HK-2 (cell line): Measurements from ENCODE around the gene CXCL12.
A peak's percentile ranks its signal among the peaks of the same experiment; 100 is the strongest.

Experiments used
- DNase-seq: peaks from one replicate; pipeline ENCODE4 v3.0.0-alpha.2; 2018; ENCODE audit not compliant: unreplicated experiment

Gene CXCL12

DNA sequence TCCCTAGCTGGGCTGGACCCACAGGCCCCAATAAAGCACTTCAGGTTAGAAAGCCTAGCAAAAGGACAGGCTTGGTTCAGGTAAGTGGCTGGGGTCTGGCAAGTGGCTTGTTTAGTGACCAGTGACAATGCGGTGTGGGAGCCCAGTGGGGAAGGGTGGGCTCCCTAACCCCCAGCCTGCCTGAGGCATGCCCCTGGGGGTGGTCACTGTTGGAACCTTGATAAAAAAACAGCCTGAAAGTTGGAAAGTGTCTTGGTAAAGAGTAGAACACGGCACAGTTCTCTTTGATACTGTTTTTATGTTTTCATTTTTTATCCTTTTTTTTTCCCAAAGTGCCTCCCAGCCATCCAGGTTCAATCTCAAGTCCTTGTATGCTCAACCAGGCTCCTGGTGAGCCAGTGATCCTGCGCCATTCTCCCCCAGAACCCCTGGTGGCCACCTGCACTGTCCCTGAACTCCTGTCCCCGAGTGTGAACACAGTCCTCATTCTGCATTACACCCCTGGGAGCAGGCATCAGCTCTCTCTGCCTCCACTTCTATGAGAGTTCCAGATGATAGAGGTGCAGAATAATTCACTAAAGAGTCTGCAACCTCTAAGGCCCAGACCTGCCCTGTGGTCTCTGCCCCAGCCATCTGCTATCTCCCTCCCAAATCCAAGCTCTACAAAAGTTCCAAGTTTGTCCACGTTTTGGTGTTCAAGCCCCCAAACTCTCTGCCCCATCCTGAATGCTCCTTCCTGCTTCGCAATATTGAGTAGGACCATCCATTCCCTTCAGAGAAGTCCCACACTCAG is 15.0 kb upstream of the CXCL12 start:
- DNase-seq = no peak

DNA sequence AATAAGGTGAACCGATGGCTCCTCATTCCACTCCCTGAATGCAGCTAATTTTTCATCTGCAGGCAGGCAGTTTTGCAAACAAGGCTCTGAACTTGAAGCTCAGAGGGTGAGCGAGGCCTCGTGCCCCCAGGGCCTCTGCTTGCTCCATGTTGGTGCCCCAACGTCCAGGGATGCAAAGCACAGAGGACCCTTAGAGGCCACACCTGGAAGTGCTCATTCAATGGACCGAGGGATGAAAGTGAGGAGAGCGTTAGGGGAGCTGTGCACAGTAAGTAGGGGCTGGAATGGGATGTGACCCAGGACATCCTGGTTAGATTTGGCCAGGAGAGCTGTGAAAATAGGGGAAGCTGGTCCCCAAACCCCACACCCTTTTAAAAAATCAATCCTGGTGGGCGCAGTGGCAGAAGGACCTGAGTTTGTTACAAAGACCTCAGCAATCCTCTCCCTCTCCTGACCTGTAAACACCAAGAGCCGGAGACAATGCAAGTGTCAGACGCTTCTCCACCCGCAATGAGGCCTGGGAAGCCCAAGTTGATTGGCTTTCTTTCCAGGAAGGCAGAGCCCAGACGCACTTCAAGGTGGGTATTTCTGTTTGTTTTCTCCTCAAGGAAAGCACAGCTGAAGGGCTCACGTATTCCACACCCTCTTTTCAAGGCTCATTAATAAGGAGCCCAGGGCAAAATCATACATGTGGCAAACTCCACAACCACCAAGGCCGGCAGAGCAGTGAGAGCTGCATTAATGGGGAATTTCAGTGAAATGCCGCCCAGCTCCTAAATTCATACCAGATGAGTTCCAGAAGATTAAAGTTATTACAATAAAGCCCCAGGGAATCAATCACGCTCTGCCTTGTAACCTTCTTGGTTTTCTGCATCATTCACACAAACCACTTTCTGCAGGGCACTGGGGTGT is 14.1 kb upstream of the CXCL12 start:
- no peak for DNase-seq

- DNase-seq = no peak
These were observed 13.4 kb upstream of the CXCL12 start for GRCh38 chr10:44398271-44398670.

GRCh38 chr10:44397476-44398225 is 12.8 kb upstream of the CXCL12 start:
- no peak for DNase-seq

- no peak for DNase-seq
These were observed 11.8 kb upstream of the CXCL12 start for GRCh38 chr10:44396671-44397191.

- no peak for DNase-seq
These were observed 11.2 kb upstream of the CXCL12 start for GRCh38 chr10:44395902-44396670.

GRCh38 chr10:44395396-44395795 is 10.5 kb upstream of the CXCL12 start:
- no peak for DNase-seq

DNA sequence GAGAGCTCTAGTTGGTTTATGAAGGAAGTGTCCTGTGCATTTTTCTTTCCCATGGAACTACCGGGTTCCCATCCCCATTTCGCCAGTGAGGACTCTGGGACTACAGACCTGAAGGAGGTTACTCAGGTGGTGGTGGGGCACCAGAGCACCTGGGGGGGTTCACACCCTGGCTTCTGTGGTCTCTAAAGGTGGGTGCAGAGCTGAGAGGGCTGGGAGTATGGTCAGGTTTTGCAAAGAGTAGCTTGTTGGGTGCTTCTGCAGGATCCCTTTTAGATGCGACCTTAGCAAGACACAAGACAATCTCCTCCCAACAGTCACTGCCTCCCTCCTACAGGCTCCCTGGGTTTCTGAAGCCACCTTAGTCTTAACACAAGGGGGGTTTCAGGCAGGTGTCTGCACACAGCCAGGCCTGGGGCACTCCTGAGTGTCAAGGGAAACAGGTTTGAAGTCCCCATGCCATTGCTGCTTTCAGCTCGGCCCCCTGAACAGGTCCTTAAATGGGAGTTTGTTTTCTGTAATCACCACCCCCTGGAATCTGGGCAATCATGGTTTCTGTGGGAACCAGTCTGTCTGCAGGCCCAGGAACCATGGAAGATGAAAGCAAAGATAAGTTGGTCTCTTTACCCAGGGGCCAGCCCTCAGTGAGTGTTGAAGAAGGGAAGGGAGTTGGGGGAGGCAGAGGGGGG is 9.9 kb upstream of the CXCL12 start:
- no peak for DNase-seq

DNA sequence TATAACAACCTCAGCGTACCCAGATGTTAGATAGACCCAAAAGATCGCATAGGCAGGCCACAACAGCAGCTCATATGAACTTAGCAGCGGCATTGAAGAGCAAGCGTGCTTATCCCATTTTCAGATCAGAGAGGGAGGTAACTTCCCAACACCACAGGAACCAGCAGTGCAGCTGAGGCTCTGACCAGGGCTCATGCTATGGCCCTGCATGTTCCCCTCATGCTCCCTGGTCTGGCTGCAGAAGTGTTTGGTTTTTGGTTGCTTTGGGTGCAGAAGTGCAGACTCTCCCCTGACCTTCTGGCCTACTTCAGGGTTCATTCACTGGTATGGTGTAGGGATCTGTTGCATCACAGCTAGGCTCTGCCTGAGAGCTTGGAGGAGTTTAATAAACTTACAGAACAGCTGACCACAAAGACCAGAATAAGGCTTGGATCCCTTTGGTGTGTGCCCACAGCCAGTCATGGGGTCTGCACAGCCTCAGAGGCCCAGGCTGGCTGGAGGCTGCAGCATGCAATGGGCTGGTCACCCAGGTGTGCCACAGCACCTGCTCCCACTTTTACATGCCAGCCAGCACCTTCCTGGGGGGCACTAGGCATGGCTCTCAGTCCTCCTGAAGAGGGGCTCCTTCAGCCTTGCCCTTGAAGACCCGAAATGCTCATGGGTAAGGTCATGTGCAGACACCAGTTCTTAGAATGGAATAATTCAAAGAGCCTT is 9.1 kb upstream of the CXCL12 start:
- no peak for DNase-seq

DNA sequence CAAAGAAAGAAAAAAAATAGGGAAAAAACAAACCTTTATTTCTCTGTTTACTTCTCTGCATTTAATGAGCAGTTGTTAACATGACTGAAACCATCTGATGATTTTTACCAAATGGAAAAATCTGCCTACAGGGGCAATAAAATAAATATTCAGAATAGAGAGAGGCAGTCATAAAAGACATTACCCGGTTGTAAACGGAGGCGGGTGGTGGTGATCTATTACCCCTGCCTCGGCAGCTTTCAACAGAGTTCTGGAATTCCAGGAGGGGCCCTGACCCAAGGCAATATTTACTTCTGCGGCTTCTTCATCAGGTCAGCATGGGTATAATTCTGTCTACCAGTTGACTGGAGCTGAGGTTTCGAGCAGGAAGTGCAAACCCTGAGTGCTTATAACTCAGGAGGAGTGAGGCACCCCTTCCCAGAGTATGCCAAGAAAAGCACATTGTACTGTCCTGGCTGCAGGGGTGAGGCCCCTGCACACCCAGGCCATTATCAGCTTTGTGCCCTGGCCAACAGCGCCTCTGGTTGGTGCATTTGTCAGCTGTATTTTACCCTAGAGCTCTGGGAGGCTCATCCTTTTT is 8.2 kb upstream of the CXCL12 start:
- DNase-seq = no peak

DNA sequence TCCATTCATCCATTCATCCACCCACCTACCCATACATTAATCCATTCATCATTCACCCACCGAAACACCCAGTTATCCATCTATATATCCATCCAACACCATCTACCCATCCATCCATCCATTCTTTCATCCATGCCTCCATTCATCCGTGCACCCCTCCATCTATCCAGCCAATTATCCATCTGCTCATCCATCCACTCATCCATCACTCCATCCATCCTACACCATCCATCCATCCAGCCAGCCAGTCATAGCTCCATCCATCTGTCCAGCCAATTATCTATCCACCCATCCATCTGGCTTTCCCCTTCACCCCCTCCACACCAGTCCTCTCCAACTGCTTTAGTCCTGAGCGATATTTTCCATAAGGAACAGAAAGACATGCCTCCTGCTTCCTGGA is 7.5 kb upstream of the CXCL12 start:
- DNase-seq = no peak

- no peak for DNase-seq
These were observed 7.1 kb upstream of the CXCL12 start for GRCh38 chr10:44391981-44392380.

DNA sequence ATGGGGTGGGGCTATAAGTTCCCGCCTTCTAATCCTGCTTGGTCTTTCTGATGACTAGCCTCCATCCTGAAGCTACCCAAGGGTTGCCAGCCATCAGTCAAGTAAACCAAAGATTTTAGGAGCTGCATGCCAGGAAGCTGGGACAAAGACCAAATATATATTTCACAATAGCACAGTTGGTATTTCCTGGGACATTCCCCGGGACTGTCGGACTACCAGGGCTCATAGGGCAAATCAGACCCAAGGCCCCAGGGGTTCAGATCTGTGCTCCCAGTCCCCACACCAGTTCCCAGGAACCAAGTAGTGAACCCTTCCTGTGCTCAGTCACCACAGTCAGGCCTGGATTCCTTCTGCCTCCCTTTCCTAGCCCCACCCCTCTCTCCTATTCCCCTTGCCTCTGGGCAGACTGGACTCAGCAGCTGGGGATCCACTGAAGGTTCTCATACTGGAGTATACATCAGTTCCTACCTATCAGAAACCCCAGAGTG is 5.7 kb upstream of the CXCL12 start:
- no peak for DNase-seq

DNA sequence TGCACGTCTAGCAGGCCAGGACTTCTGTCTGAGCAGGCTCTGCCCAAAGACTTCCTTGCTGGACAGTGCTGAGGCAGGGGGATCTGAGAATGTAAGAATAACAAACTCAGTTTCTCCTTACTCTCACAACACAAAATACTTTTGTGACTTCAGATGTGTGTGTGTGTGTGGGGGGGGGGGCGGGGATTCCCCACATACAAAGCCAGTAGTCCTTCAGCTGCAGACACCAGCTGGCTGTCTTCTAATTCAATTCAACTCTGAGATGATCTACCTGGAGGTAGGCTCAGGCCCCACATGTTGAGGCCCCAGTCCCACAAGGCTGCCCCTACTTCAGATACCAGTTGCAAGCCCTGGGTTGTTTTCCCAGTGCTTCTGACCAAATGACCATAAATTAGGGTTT is 4.7 kb upstream of the CXCL12 start:
- no peak for DNase-seq

- DNase-seq = no peak
These were observed 4.3 kb upstream of the CXCL12 start for GRCh38 chr10:44389150-44389549.

GRCh38 chr10:44388641-44389040 is 3.7 kb upstream of the CXCL12 start:
- DNase-seq = no peak

DNA sequence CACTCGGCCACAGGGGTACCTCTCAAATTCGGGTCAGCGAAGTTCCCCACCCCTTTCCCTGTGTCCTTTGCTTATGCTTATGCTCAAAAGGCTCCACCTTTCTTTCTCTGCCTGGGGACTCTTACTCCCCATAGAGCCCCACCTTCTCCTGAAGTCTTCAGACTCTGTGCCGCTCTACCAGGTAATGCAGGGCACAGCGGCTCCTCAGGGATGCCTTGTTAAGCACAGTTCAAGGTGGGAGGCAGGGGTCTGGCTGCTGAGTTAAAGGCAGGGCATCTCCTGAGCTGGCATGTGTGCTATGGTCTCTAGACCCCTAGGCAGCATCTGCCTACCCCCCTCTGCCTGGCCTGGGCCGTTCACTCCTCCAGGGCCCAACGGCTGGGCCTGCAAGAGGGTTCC is 3.0 kb upstream of the CXCL12 start:
- no peak for DNase-seq

DNA sequence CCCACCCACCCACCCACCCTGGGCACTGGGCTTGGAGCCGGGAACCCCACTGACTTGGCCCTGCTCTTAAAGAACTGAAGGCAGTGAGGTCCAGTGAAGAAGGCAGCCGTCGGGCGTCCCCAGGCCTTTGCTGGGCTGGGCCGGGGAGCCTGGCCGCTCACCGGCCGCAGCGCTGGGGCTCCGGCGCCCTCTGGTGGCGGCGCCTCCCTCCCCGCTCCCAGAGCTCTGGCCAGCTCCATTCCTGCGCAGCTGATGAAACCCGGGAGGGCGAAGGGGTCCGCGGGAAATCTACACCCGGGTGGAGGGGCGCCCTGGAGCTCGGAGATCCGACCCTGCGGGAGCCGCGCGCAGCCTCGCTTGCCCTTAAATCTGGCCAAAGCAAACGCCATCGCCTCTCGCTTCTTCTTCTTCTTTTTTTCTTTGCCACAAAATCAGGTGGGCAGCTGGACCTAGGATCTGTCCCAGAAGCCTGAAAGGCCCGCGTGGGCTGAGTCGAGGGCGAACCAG is 1.7 kb upstream of the CXCL12 start:
- DNase-seq = peak; percentile 55
